ENCODE data around the gene OSTC. TPM values are rescaled to one million over a fixed set of nuclear protein-coding genes. Genes with fewer than 3 reads are reported as not detected.

Gene OSTC
- total RNA-seq, 1 donor from 2014 or later, result 218 TPM

DNA sequence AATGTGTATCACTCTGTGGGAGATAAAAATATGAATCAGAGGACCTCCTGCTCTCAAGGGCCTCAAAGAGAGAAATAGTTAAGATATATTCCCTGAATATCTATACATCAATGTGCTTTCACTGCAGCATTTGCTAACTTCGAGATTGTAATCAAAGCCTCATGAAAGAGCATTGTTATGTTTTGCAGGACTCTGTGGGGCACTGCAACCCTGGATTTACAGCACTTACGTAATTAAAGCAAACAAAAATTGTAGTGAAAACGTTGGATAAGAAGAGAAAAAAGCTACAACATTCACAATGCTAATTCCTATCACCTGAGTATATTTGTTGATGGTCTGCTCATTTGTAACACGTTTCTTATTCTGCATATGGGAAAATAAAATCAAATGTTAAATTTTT is 64.5 kb downstream of the OSTC start:
- no peak for DNase-seq (ENCODE audit: low read depth in 2 of 2)

DNA sequence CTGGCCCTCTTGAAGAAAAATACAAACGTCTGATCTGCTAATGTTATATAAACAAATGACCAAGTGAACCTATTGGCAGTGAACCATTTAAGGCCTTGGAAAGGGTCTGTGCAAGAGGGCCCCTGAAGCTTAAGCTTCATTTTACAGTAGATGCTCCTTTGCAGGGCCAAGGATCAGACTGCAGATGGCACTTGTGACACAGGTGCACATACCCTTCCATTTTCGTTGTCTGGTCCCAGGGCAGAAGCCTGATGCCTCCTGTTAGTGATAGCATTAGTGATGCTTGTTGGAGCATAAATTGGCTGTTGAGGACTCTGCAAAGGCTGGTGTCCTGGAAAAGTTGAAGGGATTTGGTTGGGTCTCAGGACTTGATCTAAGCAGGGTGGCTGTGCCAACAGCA is 65.9 kb downstream of the OSTC start:
- no peak for DNase-seq (ENCODE audit: low read depth in 2 of 2)

DNA sequence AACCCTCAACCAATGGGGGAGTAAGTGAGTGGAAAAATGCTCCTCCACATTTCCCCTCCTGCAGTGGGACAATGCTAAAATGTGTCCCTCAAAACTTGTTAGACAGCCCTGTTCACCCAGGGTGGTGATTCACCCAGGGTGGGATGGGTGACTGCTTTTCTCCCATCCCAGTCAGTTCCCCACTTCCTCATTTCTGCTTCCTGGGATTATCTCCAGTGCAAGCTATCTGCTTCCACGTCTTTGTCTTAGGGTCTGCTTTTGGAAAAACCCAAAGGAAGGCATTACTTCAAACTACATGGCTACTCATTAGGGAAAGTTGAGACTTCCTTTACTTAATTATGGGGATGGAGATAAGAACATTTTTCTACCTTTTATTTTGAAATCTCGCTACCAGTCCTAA is 67.0 kb downstream of the OSTC start:
- no peak for DNase-seq (ENCODE audit: low read depth in 2 of 2)

Other genes starting within 250 kb of the OSTC start
- 741 and 824 TPM in 2 replicates for gene RPL34, start 30.0 kb upstream of the OSTC start, total RNA-seq
- not detected in 2 replicates for gene ETNPPL, start 112.5 kb downstream of the OSTC start, total RNA-seq

All from dermis microvascular lymphatic vessel endothelial cell (primary cell).